C1 segment of cervical spinal cord (tissue), 14 donors: Measurements from ENCODE around the gene PELI3.
A peak's percentile ranks its signal among the peaks of the same experiment; 100 is the strongest.

Source experiments
- DNase-seq, 14 donors: peaks; one replicate each; lab custom pipeline; 2025; lab: John Stamatoyannopoulos, UW

PELI3 gene

GRCh38 chr11:66473608-66474515 lies 7.2 kb downstream of the PELI3 start:
- no peak for DNase-seq

GRCh38 chr11:66475349-66476172 lies 8.9 kb downstream of the PELI3 start:
- DNase-seq = no peak

- DNase-seq = no peak
Observed at GRCh38 chr11:66476173-66476840, 9.6 kb downstream of the PELI3 start.

GRCh38 chr11:66476841-66477251 lies 10.1 kb downstream of the PELI3 start:
- peak in 1 of 14 donors; percentile 17 for DNase-seq

GRCh38 chr11:66477263-66478201 lies 10.8 kb downstream of the PELI3 start:
- DNase-seq = no peak

GRCh38 chr11:66478729-66479393 lies 12.2 kb downstream of the PELI3 start:
- DNase-seq = no peak

GRCh38 chr11:66479394-66480116 lies 12.8 kb downstream of the PELI3 start:
- DNase-seq = peak in 4 of 14 donors; percentile 44 to 82 (median 51)

- peak; percentile 79 to 97 (median 94) for DNase-seq
Observed at GRCh38 chr11:66480117-66480938, 13.6 kb downstream of the PELI3 start, which contains the start of gene DPP3. TSS of gene DPP3 (plus strand) at chr11:66480434. CDS start at chr11:66482201, 1,767 bp downstream.

GRCh38 chr11:66484806-66485380 lies 18.2 kb downstream of the PELI3 start:
- no peak for DNase-seq

- DNase-seq = no peak
Observed at GRCh38 chr11:66488957-66489356, 22.3 kb downstream of the PELI3 start.

- no peak for DNase-seq
Observed at GRCh38 chr11:66489636-66490035, 22.9 kb downstream of the PELI3 start.

- DNase-seq = no peak
Observed at GRCh38 chr11:66491315-66491935, 24.7 kb downstream of the PELI3 start.

GRCh38 chr11:66492161-66492865 lies 25.6 kb downstream of the PELI3 start:
- no peak for DNase-seq

GRCh38 chr11:66493130-66493529 lies 26.4 kb downstream of the PELI3 start:
- DNase-seq = no peak

GRCh38 chr11:66494458-66494857 lies 27.8 kb downstream of the PELI3 start:
- no peak for DNase-seq

GRCh38 chr11:66494935-66495334 lies 28.2 kb downstream of the PELI3 start:
- DNase-seq = no peak

- DNase-seq = no peak
Observed at GRCh38 chr11:66495401-66495854, 28.7 kb downstream of the PELI3 start.
